HL-60 (cell line): ENCODE results near the gene AMBP.

Experiments
- DNase-seq, 2 experiments: peaks; one replicate each; pipeline ENCODE4 v3.0.0-alpha.2; 2010 to 2020; ENCODE audit warnings: low read depth in 1 of 2, low spot score in 1 of 2
- H3K27ac ChIP-seq: fragments of 250-450 bp; sonication (Bioruptor Pico); replicated peaks from 2 replicates; pipeline ENCODE4 v1.5.1; 2020; ENCODE audit warnings: mild to moderate bottlenecking, moderate library complexity
- H3K27me3 ChIP-seq: fragments of 250-450 bp; sonication (Bioruptor Pico); 2 replicates; pipeline ENCODE4 v1.5.1; 2021; ENCODE audit warnings: mild to moderate bottlenecking, moderate library complexity; ENCODE audit not compliant: insufficient read depth, poor library complexity, severe bottlenecking
- H3K4me3 ChIP-seq: replicated peaks from 2 replicates; pipeline ENCODE4 v1.5.1; 2011; ENCODE audit warnings: mild to moderate bottlenecking, control low read depth, low read length; ENCODE audit not compliant: insufficient read depth
- GABPA ChIP-seq: IDR thresholded peaks from 2 replicates; pipeline ENCODE4 v1.6.1; 2012; ENCODE audit warnings: low read depth
- POLR2AphosphoS5 ChIP-seq: IDR thresholded peaks from 2 replicates; pipeline ENCODE4 v1.6.1; 2012; ENCODE audit warnings: low read depth
- SPI1 ChIP-seq: IDR thresholded peaks from 2 replicates; pipeline ENCODE4 v1.6.1; 2012; ENCODE audit warnings: low read depth, mild to moderate bottlenecking, borderline replicate concordance
- TF ChIP-seq, protein P1 (sequence below): IDR thresholded peaks from one replicate; pipeline ENCODE4 v1.5.1; 2011; ENCODE audit warnings: low read length, control low read depth, inconsistent platforms; ENCODE audit not compliant: insufficient read depth
- TF ChIP-seq, protein P2 (sequence below): IDR thresholded peaks from 2 replicates; pipeline ENCODE4 v1.6.1; 2012; ENCODE audit warnings: low read depth; ENCODE audit not compliant: insufficient replicate concordance

The AMBP gene

DNA sequence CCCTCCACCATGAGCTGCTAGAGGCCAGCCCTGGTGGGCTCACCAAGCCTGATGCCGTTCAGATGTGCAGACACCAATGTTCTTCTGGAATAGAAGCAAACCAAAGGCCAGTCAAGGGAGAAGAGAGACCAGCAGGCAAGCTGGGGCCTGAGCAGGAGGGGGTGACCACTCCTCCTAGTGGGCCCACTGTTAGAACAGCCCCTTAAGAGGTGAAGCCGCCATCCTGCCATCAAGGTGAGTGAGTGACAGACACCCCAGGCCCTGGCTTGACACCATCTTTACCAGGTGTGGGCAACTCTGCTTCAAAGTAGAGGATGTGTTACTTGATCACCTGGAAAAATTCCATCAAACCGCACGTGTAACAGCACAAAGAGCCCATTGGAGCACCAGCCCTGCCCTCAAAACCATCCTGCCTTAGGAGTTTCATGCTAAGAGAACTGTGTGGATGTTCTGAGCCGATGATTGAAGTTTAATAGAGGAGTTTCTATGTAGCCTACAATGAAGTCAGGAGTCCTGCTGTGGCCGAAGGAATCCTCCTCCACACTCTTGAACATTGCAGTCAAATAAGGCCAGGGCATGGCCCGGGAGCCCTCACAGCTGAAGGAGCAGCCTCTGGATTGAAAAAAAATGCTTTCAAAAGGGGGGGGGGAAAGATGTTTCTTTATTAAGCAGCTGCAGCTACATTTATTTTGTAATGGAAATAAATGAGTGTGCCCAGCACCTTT lies 20.8 kb downstream of the AMBP start:
- no peak overlapping the region for H3K27ac ChIP-seq
- TF ChIP-seq, protein P1, sequence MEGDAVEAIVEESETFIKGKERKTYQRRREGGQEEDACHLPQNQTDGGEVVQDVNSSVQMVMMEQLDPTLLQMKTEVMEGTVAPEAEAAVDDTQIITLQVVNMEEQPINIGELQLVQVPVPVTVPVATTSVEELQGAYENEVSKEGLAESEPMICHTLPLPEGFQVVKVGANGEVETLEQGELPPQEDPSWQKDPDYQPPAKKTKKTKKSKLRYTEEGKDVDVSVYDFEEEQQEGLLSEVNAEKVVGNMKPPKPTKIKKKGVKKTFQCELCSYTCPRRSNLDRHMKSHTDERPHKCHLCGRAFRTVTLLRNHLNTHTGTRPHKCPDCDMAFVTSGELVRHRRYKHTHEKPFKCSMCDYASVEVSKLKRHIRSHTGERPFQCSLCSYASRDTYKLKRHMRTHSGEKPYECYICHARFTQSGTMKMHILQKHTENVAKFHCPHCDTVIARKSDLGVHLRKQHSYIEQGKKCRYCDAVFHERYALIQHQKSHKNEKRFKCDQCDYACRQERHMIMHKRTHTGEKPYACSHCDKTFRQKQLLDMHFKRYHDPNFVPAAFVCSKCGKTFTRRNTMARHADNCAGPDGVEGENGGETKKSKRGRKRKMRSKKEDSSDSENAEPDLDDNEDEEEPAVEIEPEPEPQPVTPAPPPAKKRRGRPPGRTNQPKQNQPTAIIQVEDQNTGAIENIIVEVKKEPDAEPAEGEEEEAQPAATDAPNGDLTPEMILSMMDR: no peak
- TF ChIP-seq GABPA (no peak), SPI1 (no peak), POLR2AphosphoS5 (no peak)
- TF ChIP-seq, protein P2, sequence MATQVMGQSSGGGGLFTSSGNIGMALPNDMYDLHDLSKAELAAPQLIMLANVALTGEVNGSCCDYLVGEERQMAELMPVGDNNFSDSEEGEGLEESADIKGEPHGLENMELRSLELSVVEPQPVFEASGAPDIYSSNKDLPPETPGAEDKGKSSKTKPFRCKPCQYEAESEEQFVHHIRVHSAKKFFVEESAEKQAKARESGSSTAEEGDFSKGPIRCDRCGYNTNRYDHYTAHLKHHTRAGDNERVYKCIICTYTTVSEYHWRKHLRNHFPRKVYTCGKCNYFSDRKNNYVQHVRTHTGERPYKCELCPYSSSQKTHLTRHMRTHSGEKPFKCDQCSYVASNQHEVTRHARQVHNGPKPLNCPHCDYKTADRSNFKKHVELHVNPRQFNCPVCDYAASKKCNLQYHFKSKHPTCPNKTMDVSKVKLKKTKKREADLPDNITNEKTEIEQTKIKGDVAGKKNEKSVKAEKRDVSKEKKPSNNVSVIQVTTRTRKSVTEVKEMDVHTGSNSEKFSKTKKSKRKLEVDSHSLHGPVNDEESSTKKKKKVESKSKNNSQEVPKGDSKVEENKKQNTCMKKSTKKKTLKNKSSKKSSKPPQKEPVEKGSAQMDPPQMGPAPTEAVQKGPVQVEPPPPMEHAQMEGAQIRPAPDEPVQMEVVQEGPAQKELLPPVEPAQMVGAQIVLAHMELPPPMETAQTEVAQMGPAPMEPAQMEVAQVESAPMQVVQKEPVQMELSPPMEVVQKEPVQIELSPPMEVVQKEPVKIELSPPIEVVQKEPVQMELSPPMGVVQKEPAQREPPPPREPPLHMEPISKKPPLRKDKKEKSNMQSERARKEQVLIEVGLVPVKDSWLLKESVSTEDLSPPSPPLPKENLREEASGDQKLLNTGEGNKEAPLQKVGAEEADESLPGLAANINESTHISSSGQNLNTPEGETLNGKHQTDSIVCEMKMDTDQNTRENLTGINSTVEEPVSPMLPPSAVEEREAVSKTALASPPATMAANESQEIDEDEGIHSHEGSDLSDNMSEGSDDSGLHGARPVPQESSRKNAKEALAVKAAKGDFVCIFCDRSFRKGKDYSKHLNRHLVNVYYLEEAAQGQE: no peak
- H3K4me3 ChIP-seq: no peak overlapping the region
- no peak for DNase-seq
- no peaks in the 10 kb centered on the region for H3K27me3 ChIP-seq

DNA sequence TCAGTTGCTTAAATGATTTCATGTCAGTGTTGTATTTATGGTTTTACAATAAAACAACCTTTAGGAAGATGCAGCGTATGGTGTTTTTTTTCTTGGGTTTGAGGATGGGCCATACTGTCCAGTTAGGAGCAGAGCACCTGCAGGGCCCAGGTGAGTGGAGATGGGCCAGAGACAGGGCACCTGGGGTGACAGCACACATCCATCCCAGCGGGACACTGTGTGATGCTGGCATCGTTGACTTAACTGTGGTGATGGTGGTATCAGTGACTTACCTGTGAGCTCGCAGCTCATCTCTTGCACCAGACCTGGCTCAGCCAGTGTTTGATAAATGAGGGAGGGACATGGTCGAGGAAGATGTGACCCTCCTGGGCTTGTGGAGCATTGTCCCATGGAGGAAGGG lies 21.6 kb downstream of the AMBP start:
- Histone ChIP-seq H3K27me3 (no peaks in the 10 kb centered on the region), H3K27ac (no peak overlapping the region), H3K4me3 (no peak overlapping the region)
- no peak for DNase-seq
- TF ChIP-seq, protein P1: no peak
- TF ChIP-seq POLR2AphosphoS5: no peak
- TF ChIP-seq, protein P2: no peak
- no peak for TF ChIP-seq SPI1
- no peak for TF ChIP-seq GABPA

DNA sequence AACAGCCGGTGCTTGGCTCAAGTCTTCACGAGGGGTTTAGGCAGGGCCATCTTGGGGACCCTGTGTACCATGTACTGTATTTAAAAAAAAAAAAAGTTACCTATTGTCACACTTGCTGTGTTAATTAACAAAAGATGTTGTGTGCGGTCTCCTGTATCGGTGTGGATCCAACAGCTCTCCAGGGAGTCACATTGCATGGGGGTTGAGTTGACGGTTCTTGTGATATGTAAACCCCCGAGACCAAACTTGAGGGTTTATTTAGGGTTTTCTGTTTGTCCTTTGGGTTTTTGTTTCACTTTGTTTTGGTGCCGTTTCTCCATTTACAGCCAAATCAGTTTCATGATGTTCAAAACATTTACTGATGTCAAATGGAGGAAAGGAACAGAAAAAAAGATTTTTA lies 22.2 kb downstream of the AMBP start:
- Histone ChIP-seq H3K27me3 (no peaks in the 10 kb centered on the region), H3K4me3 (no peak overlapping the region), H3K27ac (no peak overlapping the region)
- no peak for DNase-seq
- TF ChIP-seq, protein P1: no peak
- no peak for TF ChIP-seq GABPA
- TF ChIP-seq SPI1: no peak
- TF ChIP-seq, protein P2: no peak
- no peak for TF ChIP-seq POLR2AphosphoS5
